ENCODE results near the gene CHRNA4. TPM values are rescaled to one million over a fixed set of nuclear protein-coding genes. Genes with fewer than 3 reads are reported as not detected.

CHRNA4 gene
- total RNA-seq, 1 experiment from 2014 or later = 0.11 TPM

DNA sequence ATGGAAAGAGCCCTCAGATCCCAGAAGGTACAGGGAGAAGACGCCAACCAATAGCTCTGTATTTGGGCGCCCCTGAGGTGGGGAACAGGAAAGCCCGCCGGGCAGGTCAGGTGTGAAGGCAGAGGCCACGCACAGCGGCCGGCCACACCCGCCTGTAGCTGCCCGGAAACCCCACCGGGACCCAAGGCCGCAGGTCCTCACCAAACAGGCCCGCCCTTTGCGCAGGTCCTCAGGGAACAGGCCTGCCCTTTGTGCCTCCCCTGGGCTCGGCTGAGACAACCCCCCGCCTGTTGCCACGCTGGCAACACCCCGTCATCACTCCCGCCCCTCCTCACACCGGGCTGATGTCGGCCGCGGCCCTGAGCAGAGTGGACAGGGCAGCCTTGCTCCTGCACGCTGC, 44.9 kb upstream of the CHRNA4 start:
- Mint-ChIP-seq H3K9me3 (ENCODE audit: unreplicated experiment) (no peaks in the 10 kb centered on the region), H3K36me3 (ENCODE audit: insufficient read depth, unreplicated experiment) (no peaks in the 10 kb centered on the region), H3K4me1 (ENCODE audit: low read depth, unreplicated experiment) (no peaks in the 10 kb centered on the region), H3K27ac (ENCODE audit: unreplicated experiment) (no peak overlapping the region), H3K4me3 (ENCODE audit: unreplicated experiment) (no peak overlapping the region), H3K27me3 (ENCODE audit: insufficient read depth, unreplicated experiment) (peaks cover 16% of the 10 kb centered on the region)
- intact Hi-C loops (cut with micrococcal nuclease; ENCODE audit: unreplicated experiment) = no loop called here
- CTCF ChIA-PET = interaction anchor here (0.5 kb wide), 1 partner anchor 555 kb away, joined by 6 read pairs; no protein-coding TSS in a partner anchor
- Histone ChIP-seq H3K4me3 (ENCODE audit: low read depth, low read length) (no peak overlapping the region), H3K36me3 (ENCODE audit: control insufficient read depth, insufficient read depth, low read length) (no peaks in the 10 kb centered on the region), H3K27me3 (replicated peaks; ENCODE audit: control insufficient read depth, insufficient read depth, low read length) (peaks cover 3% of the 10 kb centered on the region; the same call in 1 of the 2 replicates), H3K9me3 (0 out of 2 replicates have a peak, but pooled peaks cover 3% of the 10 kb centered on the region), H3K4me1 (no peaks in the 10 kb centered on the region)
- BruUV-seq (replicated peaks) = no TSS peak
- POLR2A ChIA-PET = no interaction called here
- TF ChIP-seq CTCF (IDR thresholded peaks at IDR 0.05; ENCODE audit: insufficient read depth in 1 of 2, low read depth in 1 of 2, low read length in 1 of 2, severe bottlenecking in 1 of 2, unreplicated experiment in 1 of 2) = no peak
- no peak for DNase-seq

GRCh38 chr20:63405102-63405730, 44.1 kb upstream of the CHRNA4 start:
- H3K36me3 ChIP-seq (ENCODE audit: control insufficient read depth, insufficient read depth, low read length) = no peaks in the 10 kb centered on the region
- Mint-ChIP-seq H3K27ac (ENCODE audit: unreplicated experiment) (no peak overlapping the region), H3K4me3 (ENCODE audit: unreplicated experiment) (no peak overlapping the region), H3K4me1 (ENCODE audit: low read depth, unreplicated experiment) (no peaks in the 10 kb centered on the region), H3K27me3 (ENCODE audit: insufficient read depth, unreplicated experiment) (peaks cover 20% of the 10 kb centered on the region), H3K36me3 (ENCODE audit: insufficient read depth, unreplicated experiment) (no peaks in the 10 kb centered on the region), H3K9me3 (ENCODE audit: unreplicated experiment) (no peaks in the 10 kb centered on the region)
- intact Hi-C loops (cut with micrococcal nuclease; ENCODE audit: unreplicated experiment) = no loop called here
- no peaks in the 10 kb centered on the region for H3K4me1 ChIP-seq
- H3K27me3 ChIP-seq (replicated peaks; ENCODE audit: control insufficient read depth, insufficient read depth, low read length) = peaks cover 3% of the 10 kb centered on the region; the same call in 1 of the 2 replicates
- TF ChIP-seq CTCF (IDR thresholded peaks at IDR 0.05; ENCODE audit: insufficient read depth in 1 of 2, low read depth in 1 of 2, low read length in 1 of 2, severe bottlenecking in 1 of 2, unreplicated experiment in 1 of 2) = no peak
- H3K4me3 ChIP-seq (ENCODE audit: low read depth, low read length) = no peak overlapping the region
- 0 out of 2 replicates have a peak, but pooled peaks cover 3% of the 10 kb centered on the region for H3K9me3 ChIP-seq
- BruUV-seq (replicated peaks) = no TSS peak
- ChIA-PET CTCF (no interaction called here), POLR2A (no interaction called here)
- DNase-seq = no peak

- H3K27me3 Mint-ChIP-seq (ENCODE audit: insufficient read depth, unreplicated experiment) = peaks cover 28% of the 10 kb centered on the region
- H3K4me1 ChIP-seq = no peaks in the 10 kb centered on the region
- H3K4me1 Mint-ChIP-seq (ENCODE audit: low read depth, unreplicated experiment) = no peaks in the 10 kb centered on the region
- H3K4me3 ChIP-seq (ENCODE audit: low read depth, low read length) = no peak overlapping the region
- ChIA-PET CTCF (no interaction called here), POLR2A (no interaction called here)
- 0 out of 2 replicates have a peak, but pooled peaks cover 3% of the 10 kb centered on the region for H3K9me3 ChIP-seq
- no peaks in the 10 kb centered on the region for H3K36me3 ChIP-seq (ENCODE audit: control insufficient read depth, insufficient read depth, low read length)
- no peaks in the 10 kb centered on the region for H3K9me3 Mint-ChIP-seq (ENCODE audit: unreplicated experiment)
- BruUV-seq (replicated peaks) = no TSS peak
- H3K27me3 ChIP-seq (replicated peaks; ENCODE audit: control insufficient read depth, insufficient read depth, low read length) = peaks cover 5% of the 10 kb centered on the region
- H3K27ac Mint-ChIP-seq (ENCODE audit: unreplicated experiment) = no peak overlapping the region
- DNase-seq = no peak
- intact Hi-C loops (cut with micrococcal nuclease; ENCODE audit: unreplicated experiment) = no loop called here
- TF ChIP-seq CTCF (IDR thresholded peaks at IDR 0.05; ENCODE audit: insufficient read depth in 1 of 2, low read depth in 1 of 2, low read length in 1 of 2, severe bottlenecking in 1 of 2, unreplicated experiment in 1 of 2) = no peak
- no peaks in the 10 kb centered on the region for H3K36me3 Mint-ChIP-seq (ENCODE audit: insufficient read depth, unreplicated experiment)
- no peak overlapping the region for H3K4me3 Mint-ChIP-seq (ENCODE audit: unreplicated experiment)
Observed at GRCh38 chr20:63404129-63405085, 43.3 kb upstream of the CHRNA4 start.
